ENCODE measurements around the gene GALT. TPM values are rescaled to one million over a fixed set of nuclear protein-coding genes. Genes with fewer than 3 reads are reported as not detected.

GALT gene
- total and polyA plus RNA-seq, 2 of the 13 experiments (the other 11 are each of a cell fraction or from before 2014, with no cell fraction given): 40.4 to 46.3 TPM

- TF ChIP-seq ZBTB1 (CRISPR knock-in tag; IDR thresholded peaks at IDR 0.05; ENCODE audit: borderline replicate concordance): no peak
- no peak for TF ChIP-seq DZIP1 (CRISPR knock-in tag; IDR thresholded peaks at IDR 0.05)
- TF ChIP-seq RFX1 (IDR thresholded peaks at IDR 0.05): no peak
- no peak for TF ChIP-seq ZNF121 (CRISPR knock-in tag; IDR thresholded peaks at IDR 0.05)
- TF ChIP-seq SOX13 (IDR thresholded peaks at IDR 0.05): no peak
- TF ChIP-seq SOX13 (CRISPR knock-in tag; conservative IDR thresholded peaks at IDR 0.05 in 1 of 2, IDR thresholded peaks at IDR 0.05 in 1 of 2): 0 out of 4 replicates have a peak, but pooled peaks of 1 of the 2 experiments have one; percentile 16
- no peak for TF ChIP-seq ZNF678 (CRISPR knock-in tag; IDR thresholded peaks at IDR 0.05)
- no peak for TF ChIP-seq SATB2 (CRISPR knock-in tag; IDR thresholded peaks at IDR 0.05)
- no peak for TF ChIP-seq ZBTB21 (CRISPR knock-in tag; IDR thresholded peaks at IDR 0.05)
- no peak for TF ChIP-seq CREBL2 (CRISPR knock-in tag; IDR thresholded peaks at IDR 0.05; ENCODE audit: borderline replicate concordance)
- TF ChIP-seq ZNF546 (CRISPR knock-in tag; conservative IDR thresholded peaks at IDR 0.05): no peak
- TF ChIP-seq AGO1 (IDR thresholded peaks at IDR 0.05; ENCODE audit: low read depth, low read length, poor library complexity, severe bottlenecking): no peak
- no peak for TF ChIP-seq KLF15 (CRISPR knock-in tag; IDR thresholded peaks at IDR 0.05; ENCODE audit: borderline replicate concordance)
- TF ChIP-seq ZSCAN31 (CRISPR knock-in tag; IDR thresholded peaks at IDR 0.05; ENCODE audit: low read depth): no peak
- no peak for TF ChIP-seq POLR2AphosphoS2 (IDR thresholded peaks at IDR 0.05; ENCODE audit: low read depth, low read length)
- TF ChIP-seq ZNF143 (CRISPR knock-in tag; IDR thresholded peaks at IDR 0.05): no peak
- TF ChIP-seq KDM1A (CRISPR knock-in tag; IDR thresholded peaks at IDR 0.05): no peak
- no peak for TF ChIP-seq ZNF275 (CRISPR knock-in tag; IDR thresholded peaks at IDR 0.05; ENCODE audit: borderline replicate concordance)
- TF ChIP-seq ZNF777 (CRISPR knock-in tag; IDR thresholded peaks at IDR 0.05): 0 out of 2 replicates have a peak, but pooled peaks have one; percentile 40
- TF ChIP-seq ZNF563 (CRISPR knock-in tag; IDR thresholded peaks at IDR 0.05): no peak
- TF ChIP-seq MAFF (IDR thresholded peaks at IDR 0.05; ENCODE audit: low read depth, low read length): no peak
- TF ChIP-seq ZNF205 (CRISPR knock-in tag; IDR thresholded peaks at IDR 0.05): 0 out of 2 replicates have a peak, but pooled peaks have one; percentile 19
- TF ChIP-seq SIN3A (IDR thresholded peaks at IDR 0.05; ENCODE audit: borderline replicate concordance, low read depth, low read length): no peak
- no peak for TF ChIP-seq ZNF597 (CRISPR knock-in tag; IDR thresholded peaks at IDR 0.05)
- no peak for TF ChIP-seq ZFP91 (CRISPR knock-in tag; IDR thresholded peaks at IDR 0.05; ENCODE audit: borderline replicate concordance)
Measured at GRCh38 chr9:34675048-34675714, 28.7 kb downstream of the GALT start (continued).

All from HepG2 (cell line).